Measurements from ENCODE around the gene S100A6. TPM values are rescaled to one million over a fixed set of nuclear protein-coding genes. Genes with fewer than 3 reads are reported as not detected.
"Not testable (repeated sequence)": the region's sequence is repeated elsewhere in the genome, so short reads cannot be mapped to it uniquely, and the experiment has no call there.

The S100A6 gene
- total and polyA plus RNA-seq, 4 donors: 5.7 to 124 (median 28.7) TPM

DNA sequence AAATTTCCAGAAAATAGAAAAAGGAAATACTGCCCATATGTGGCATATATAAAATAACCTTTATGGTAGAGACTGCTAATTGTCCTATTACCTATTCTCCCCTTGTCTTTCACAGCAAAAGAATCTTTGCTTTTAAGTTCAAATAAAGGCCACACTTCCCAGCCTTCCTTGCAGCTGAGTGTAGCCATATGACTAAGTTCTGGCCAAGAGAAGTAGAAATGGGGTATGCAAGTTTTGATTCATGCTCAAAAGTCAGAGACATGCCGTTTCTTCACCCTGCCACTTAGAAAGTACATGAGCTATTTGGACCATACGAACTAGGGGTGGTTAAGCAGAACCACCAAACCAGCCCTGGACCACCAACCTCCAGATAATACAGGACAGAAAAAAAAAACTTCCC, 48.2 kb upstream of the S100A6 start:
- Histone ChIP-seq H3K9ac (ENCODE audit: low read depth in 1 of 2, low read length in 2 of 2) (no peak overlapping the region), H3K27ac (ENCODE audit: low read depth in 1 of 2, low read length in 2 of 2) (no peak overlapping the region), H3K4me1 (ENCODE audit: control insufficient read depth in 4 of 4, insufficient read depth in 4 of 4, low read length in 3 of 4) (no peaks in the 10 kb centered on the region), H3K36me3 (ENCODE audit: control insufficient read depth in 4 of 4, insufficient read depth in 3 of 4, low read depth in 1 of 4, low read length in 3 of 4) (no peaks in the 10 kb centered on the region), H3K9me3 (ENCODE audit: control insufficient read depth in 4 of 4, low read length in 3 of 4) (no peaks in the 10 kb centered on the region), H3K4me3 (ENCODE audit: low read depth in 1 of 3, low read length in 3 of 3) (no peak overlapping the region), H3K27me3 (ENCODE audit: control insufficient read depth in 4 of 4, insufficient read depth in 4 of 4, low read length in 3 of 4) (no peaks in the 10 kb centered on the region)
- WGBS: 86% methylated on average over 2 of the region's 2 CpGs
- no peak for DNase-seq (ENCODE audit: low spot score)
- TF ChIP-seq RXRA (IDR thresholded peaks at IDR 0.05) (no peak), GABPA (IDR thresholded peaks at IDR 0.05 in 1 of 2, conservative IDR thresholded peaks at IDR 0.05 in 1 of 2) (no peak), EGR1 (IDR thresholded peaks at IDR 0.05; ENCODE audit: low read depth in 2 of 2) (no peak), FOXA1 (IDR thresholded peaks at IDR 0.05) (no peak), SP1 (IDR thresholded peaks at IDR 0.05) (no peak), RAD21 (IDR thresholded peaks at IDR 0.05) (no peak), NR2F2 (IDR thresholded peaks at IDR 0.05) (no peak), FOXA2 (IDR thresholded peaks at IDR 0.05) (no peak), TAF1 (conservative IDR thresholded peaks at IDR 0.05) (no peak), JUND (IDR thresholded peaks at IDR 0.05) (no peak), YY1 (IDR thresholded peaks at IDR 0.05) (no peak), HNF4A (conservative IDR thresholded peaks at IDR 0.05) (no peak), HNF4G (IDR thresholded peaks at IDR 0.05) (no peak)
- TF ChIP-seq, protein P1, sequence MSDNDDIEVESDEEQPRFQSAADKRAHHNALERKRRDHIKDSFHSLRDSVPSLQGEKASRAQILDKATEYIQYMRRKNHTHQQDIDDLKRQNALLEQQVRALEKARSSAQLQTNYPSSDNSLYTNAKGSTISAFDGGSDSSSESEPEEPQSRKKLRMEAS (IDR thresholded peaks at IDR 0.05): no peak
- TF ChIP-seq, protein P2, sequence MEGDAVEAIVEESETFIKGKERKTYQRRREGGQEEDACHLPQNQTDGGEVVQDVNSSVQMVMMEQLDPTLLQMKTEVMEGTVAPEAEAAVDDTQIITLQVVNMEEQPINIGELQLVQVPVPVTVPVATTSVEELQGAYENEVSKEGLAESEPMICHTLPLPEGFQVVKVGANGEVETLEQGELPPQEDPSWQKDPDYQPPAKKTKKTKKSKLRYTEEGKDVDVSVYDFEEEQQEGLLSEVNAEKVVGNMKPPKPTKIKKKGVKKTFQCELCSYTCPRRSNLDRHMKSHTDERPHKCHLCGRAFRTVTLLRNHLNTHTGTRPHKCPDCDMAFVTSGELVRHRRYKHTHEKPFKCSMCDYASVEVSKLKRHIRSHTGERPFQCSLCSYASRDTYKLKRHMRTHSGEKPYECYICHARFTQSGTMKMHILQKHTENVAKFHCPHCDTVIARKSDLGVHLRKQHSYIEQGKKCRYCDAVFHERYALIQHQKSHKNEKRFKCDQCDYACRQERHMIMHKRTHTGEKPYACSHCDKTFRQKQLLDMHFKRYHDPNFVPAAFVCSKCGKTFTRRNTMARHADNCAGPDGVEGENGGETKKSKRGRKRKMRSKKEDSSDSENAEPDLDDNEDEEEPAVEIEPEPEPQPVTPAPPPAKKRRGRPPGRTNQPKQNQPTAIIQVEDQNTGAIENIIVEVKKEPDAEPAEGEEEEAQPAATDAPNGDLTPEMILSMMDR (IDR thresholded peaks at IDR 0.05; ENCODE audit: low read depth, low read length, missing input control): no peak
- TF ChIP-seq, protein P3, sequence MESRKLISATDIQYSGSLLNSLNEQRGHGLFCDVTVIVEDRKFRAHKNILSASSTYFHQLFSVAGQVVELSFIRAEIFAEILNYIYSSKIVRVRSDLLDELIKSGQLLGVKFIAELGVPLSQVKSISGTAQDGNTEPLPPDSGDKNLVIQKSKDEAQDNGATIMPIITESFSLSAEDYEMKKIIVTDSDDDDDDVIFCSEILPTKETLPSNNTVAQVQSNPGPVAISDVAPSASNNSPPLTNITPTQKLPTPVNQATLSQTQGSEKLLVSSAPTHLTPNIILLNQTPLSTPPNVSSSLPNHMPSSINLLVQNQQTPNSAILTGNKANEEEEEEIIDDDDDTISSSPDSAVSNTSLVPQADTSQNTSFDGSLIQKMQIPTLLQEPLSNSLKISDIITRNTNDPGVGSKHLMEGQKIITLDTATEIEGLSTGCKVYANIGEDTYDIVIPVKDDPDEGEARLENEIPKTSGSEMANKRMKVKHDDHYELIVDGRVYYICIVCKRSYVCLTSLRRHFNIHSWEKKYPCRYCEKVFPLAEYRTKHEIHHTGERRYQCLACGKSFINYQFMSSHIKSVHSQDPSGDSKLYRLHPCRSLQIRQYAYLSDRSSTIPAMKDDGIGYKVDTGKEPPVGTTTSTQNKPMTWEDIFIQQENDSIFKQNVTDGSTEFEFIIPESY (IDR thresholded peaks at IDR 0.05): no peak
- TF ChIP-seq, protein P4, sequence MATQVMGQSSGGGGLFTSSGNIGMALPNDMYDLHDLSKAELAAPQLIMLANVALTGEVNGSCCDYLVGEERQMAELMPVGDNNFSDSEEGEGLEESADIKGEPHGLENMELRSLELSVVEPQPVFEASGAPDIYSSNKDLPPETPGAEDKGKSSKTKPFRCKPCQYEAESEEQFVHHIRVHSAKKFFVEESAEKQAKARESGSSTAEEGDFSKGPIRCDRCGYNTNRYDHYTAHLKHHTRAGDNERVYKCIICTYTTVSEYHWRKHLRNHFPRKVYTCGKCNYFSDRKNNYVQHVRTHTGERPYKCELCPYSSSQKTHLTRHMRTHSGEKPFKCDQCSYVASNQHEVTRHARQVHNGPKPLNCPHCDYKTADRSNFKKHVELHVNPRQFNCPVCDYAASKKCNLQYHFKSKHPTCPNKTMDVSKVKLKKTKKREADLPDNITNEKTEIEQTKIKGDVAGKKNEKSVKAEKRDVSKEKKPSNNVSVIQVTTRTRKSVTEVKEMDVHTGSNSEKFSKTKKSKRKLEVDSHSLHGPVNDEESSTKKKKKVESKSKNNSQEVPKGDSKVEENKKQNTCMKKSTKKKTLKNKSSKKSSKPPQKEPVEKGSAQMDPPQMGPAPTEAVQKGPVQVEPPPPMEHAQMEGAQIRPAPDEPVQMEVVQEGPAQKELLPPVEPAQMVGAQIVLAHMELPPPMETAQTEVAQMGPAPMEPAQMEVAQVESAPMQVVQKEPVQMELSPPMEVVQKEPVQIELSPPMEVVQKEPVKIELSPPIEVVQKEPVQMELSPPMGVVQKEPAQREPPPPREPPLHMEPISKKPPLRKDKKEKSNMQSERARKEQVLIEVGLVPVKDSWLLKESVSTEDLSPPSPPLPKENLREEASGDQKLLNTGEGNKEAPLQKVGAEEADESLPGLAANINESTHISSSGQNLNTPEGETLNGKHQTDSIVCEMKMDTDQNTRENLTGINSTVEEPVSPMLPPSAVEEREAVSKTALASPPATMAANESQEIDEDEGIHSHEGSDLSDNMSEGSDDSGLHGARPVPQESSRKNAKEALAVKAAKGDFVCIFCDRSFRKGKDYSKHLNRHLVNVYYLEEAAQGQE (IDR thresholded peaks at IDR 0.05): no peak
- TF ChIP-seq, protein P5, sequence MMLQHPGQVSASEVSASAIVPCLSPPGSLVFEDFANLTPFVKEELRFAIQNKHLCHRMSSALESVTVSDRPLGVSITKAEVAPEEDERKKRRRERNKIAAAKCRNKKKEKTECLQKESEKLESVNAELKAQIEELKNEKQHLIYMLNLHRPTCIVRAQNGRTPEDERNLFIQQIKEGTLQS (IDR thresholded peaks at IDR 0.05): no peak

DNA sequence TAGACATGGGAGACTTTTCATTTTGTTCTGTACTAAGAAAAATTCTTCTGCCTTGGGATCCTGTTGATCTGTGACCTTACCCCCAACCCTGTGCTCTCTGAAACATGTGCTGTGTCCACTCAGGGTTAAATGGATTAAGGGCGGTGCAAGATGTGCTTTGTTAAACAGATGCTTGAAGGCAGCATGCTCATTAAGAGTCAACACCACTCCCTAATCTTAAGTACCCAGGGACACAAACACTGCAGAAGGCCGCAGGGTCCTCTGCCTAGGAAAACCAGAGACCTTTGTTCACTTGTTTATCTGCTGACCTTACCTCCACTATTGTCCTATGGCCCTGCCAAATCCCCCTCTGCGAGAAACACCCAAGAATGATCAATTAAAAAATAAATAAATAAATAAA, 47.7 kb upstream of the S100A6 start:
- not testable (repeated sequence) for H3K4me1 ChIP-seq (ENCODE audit: control insufficient read depth in 4 of 4, insufficient read depth in 4 of 4, low read length in 3 of 4); DNase-seq (ENCODE audit: low spot score); H3K9me3 ChIP-seq (ENCODE audit: control insufficient read depth in 4 of 4, low read length in 3 of 4); H3K36me3 ChIP-seq (ENCODE audit: control insufficient read depth in 4 of 4, insufficient read depth in 3 of 4, low read depth in 1 of 4, low read length in 3 of 4); H3K27me3 ChIP-seq (ENCODE audit: control insufficient read depth in 4 of 4, insufficient read depth in 4 of 4, low read length in 3 of 4); H3K4me3 ChIP-seq (ENCODE audit: low read depth in 1 of 3, low read length in 3 of 3); H3K27ac ChIP-seq (ENCODE audit: low read depth in 1 of 2, low read length in 2 of 2); H3K9ac ChIP-seq (ENCODE audit: low read depth in 1 of 2, low read length in 2 of 2)
- 78% methylated on average over 3 of the region's 3 CpGs for WGBS

DNA sequence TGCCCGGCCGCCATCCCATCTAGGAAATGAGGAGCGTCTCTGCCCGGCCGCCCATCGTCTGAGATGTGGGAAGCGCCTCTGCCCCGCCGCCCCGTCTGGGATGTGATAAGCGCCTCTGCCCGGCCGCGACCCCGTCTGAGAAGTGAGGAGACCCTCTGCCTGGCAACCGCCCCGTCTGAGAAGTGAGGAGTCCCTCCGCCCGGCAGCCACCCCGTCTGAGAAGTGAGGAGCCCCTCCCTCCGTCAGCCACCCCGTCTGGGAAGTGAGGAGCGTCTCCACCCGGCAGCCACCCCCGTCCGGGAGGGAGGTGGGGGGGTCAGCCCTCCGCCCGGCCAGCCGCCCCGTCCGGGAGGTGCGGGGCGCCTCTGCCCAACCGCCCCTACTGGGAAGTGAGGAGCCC, 47.0 kb upstream of the S100A6 start:
- not testable (repeated sequence) for H3K27ac ChIP-seq (ENCODE audit: low read depth in 1 of 2, low read length in 2 of 2); H3K4me3 ChIP-seq (ENCODE audit: low read depth in 1 of 3, low read length in 3 of 3); DNase-seq (ENCODE audit: low spot score); H3K9me3 ChIP-seq (ENCODE audit: control insufficient read depth in 4 of 4, low read length in 3 of 4); H3K27me3 ChIP-seq (ENCODE audit: control insufficient read depth in 4 of 4, insufficient read depth in 4 of 4, low read length in 3 of 4); H3K4me1 ChIP-seq (ENCODE audit: control insufficient read depth in 4 of 4, insufficient read depth in 4 of 4, low read length in 3 of 4); H3K36me3 ChIP-seq (ENCODE audit: control insufficient read depth in 4 of 4, insufficient read depth in 3 of 4, low read depth in 1 of 4, low read length in 3 of 4); H3K9ac ChIP-seq (ENCODE audit: low read depth in 1 of 2, low read length in 2 of 2)
- WGBS: 97% methylated on average over 32 of the region's 34 CpGs

Measured in liver (tissue), 9 donors.